OCI-LY3 (cell line): Measurements from ENCODE around the gene RPL18.

Experiments used
- EZH2phosphoT487 ChIP-seq: fragments of 200-600 bp; shearing (Covaris generic); IDR thresholded peaks from 2 replicates; pipeline ENCODE4 v1.6.1; 2018; ENCODE audit warnings: antibody characterized with exemption, mixed run types, low read depth
- TF ChIP-seq, protein P1 (sequence below): fragments of 200-600, 300-600 bp; sonication (generic); IDR thresholded peaks from 2 replicates; pipeline ENCODE4 v1.5.1; 2014; ENCODE audit warnings: antibody characterized with exemption, low read length, low read depth

DNA sequence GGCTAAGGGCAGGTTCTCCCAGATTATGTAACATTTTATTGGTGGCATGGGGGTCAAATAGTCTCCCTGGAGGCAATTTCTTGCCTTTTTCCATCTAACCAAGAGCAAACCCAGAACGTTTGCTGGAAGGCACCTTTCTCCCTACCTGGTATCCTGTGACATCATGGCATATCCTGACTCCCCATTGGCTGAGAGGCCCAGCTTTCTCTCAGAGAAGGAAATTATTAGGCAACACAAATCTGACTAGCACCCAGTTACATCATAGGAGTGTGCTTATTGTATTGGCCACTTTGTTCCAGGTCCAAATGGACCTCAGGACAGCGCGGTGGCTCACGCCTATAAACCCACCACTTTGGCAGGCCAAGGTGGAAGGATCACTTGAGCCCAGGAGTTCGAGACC is 40.8 kb upstream of the RPL18 start:
- TF ChIP-seq, protein P1, sequence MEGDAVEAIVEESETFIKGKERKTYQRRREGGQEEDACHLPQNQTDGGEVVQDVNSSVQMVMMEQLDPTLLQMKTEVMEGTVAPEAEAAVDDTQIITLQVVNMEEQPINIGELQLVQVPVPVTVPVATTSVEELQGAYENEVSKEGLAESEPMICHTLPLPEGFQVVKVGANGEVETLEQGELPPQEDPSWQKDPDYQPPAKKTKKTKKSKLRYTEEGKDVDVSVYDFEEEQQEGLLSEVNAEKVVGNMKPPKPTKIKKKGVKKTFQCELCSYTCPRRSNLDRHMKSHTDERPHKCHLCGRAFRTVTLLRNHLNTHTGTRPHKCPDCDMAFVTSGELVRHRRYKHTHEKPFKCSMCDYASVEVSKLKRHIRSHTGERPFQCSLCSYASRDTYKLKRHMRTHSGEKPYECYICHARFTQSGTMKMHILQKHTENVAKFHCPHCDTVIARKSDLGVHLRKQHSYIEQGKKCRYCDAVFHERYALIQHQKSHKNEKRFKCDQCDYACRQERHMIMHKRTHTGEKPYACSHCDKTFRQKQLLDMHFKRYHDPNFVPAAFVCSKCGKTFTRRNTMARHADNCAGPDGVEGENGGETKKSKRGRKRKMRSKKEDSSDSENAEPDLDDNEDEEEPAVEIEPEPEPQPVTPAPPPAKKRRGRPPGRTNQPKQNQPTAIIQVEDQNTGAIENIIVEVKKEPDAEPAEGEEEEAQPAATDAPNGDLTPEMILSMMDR: no peak
- TF ChIP-seq EZH2phosphoT487: no peak
